ENCODE data around the gene IL11. TPM values are rescaled to one million over a fixed set of nuclear protein-coding genes. Genes with fewer than 3 reads are reported as not detected.

The IL11 gene
- 0.37 and 1.6 TPM in 2 replicates for total RNA-seq

GRCh38 chr19:55370305-55370988, at the start of gene IL11:
Gene IL11 (minus strand): TSS chr19:55370463. CDS start chr19:55370310, 153 bp downstream.

GRCh38 chr19:55407550-55407799, 37.2 kb upstream of the IL11 start, which contains the start of gene UBE2S:
Gene UBE2S (minus strand): TSS chr19:55407788. CDS start chr19:55407589, 199 bp downstream.

GRCh38 chr19:55385724-55386492, 15.6 kb upstream of the IL11 start, which contains the start of gene RPL28:
Gene RPL28 (plus strand): TSS chr19:55385932. CDS start chr19:55386358, 426 bp downstream.

GRCh38 chr19:55384131-55384919, 14.1 kb upstream of the IL11 start, which contains the start of gene TMEM238:
Gene TMEM238 (minus strand): TSS chr19:55384292. CDS start chr19:55384259, 33 bp downstream.

GRCh38 chr19:55376241-55376933, 6.1 kb upstream of the IL11 start, which contains the start of gene TMEM190:
Gene TMEM190 (plus strand): TSS chr19:55376826. CDS start chr19:55376854, 28 bp downstream.

GRCh38 chr19:55362990-55363716, 7.1 kb downstream of the IL11 start, which contains the start of gene GARIN5B:
Gene GARIN5B (minus strand): TSS chr19:55363260. CDS start chr19:55363066, 194 bp downstream.

GRCh38 chr19:55354698-55355212, 15.5 kb downstream of the IL11 start, which contains the start of gene COX6B2:
Gene COX6B2 (minus strand): TSS chr19:55354719. CDS start chr19:55354521, 198 bp downstream.

GRCh38 chr19:55339105-55339888, 31.0 kb downstream of the IL11 start, which contains the start of gene KMT5C:
Gene KMT5C (plus strand): TSS chr19:55339876. CDS start chr19:55341937, 2,061 bp downstream.

GRCh38 chr19:55325172-55325571, 45.1 kb downstream of the IL11 start, which contains the start of gene TMEM150B:
Gene TMEM150B (minus strand): TSS chr19:55325341. CDS start chr19:55321036, 4,305 bp downstream.

Other genes with a start within 250 kb of the IL11 start
- 0.73 and 2.9 TPM in 2 replicates for gene TNNT1, start 221.3 kb downstream of the IL11 start, total RNA-seq
- 0.37 TPM in 1 of 2 replicates, not detected in the other for gene TNNI3, start 212.7 kb downstream of the IL11 start, total RNA-seq
- gene DNAAF3, start 203.8 kb downstream of the IL11 start, total RNA-seq, result 0.59 and 1.5 TPM in 2 replicates
- 0.39 and 1.1 TPM in 2 replicates for gene SYT5, start 190.2 kb downstream of the IL11 start, total RNA-seq
- gene PTPRH, start 161.0 kb downstream of the IL11 start, total RNA-seq, result 5.3 and 11.4 TPM in 2 replicates
- gene TMEM86B, start 141.7 kb downstream of the IL11 start, total RNA-seq, result 0.73 and 2.3 TPM in 2 replicates
- gene PPP6R1, start 111.4 kb downstream of the IL11 start, total RNA-seq, result 32.3 and 44.8 TPM in 2 replicates
- gene HSPBP1, start 90.4 kb downstream of the IL11 start, total RNA-seq, result 36.6 and 38.9 TPM in 2 replicates
- 0.59 and 1.8 TPM in 2 replicates for gene BRSK1, start 86.5 kb downstream of the IL11 start, total RNA-seq
- not detected in 2 replicates for gene TMEM150B, start 45.1 kb downstream of the IL11 start, total RNA-seq
- 6.6 and 7.6 TPM in 2 replicates for gene KMT5C, start 30.6 kb downstream of the IL11 start, total RNA-seq
- gene COX6B2, start 15.7 kb downstream of the IL11 start, total RNA-seq, result not detected in 2 replicates
- not detected in 2 replicates for gene GARIN5B, start 7.2 kb downstream of the IL11 start, total RNA-seq
- not detected in 2 replicates for gene TMEM190, start 6.4 kb upstream of the IL11 start, total RNA-seq
- gene TMEM238, start 13.8 kb upstream of the IL11 start, total RNA-seq, result not detected in 2 replicates
- 171 and 427 TPM in 2 replicates for gene RPL28, start 15.5 kb upstream of the IL11 start, total RNA-seq
- gene UBE2S, start 37.3 kb upstream of the IL11 start, total RNA-seq, result 72.0 and 185 TPM in 2 replicates
- gene SHISA7, start 72.8 kb upstream of the IL11 start, total RNA-seq, result not detected in 2 replicates
- 83.0 and 83.9 TPM in 2 replicates for gene ISOC2, start 91.2 kb upstream of the IL11 start, total RNA-seq
- gene C19orf85, start 94.3 kb upstream of the IL11 start, total RNA-seq, result not detected in 2 replicates
- gene ZNF628, start 106.2 kb upstream of the IL11 start, total RNA-seq, result 2.6 and 2.7 TPM in 2 replicates
- gene NAT14, start 114.7 kb upstream of the IL11 start, total RNA-seq, result 9.9 and 10.0 TPM in 2 replicates
- gene SSC5D, start 118.0 kb upstream of the IL11 start, total RNA-seq, result 9.2 and 14.7 TPM in 2 replicates
- not detected in 2 replicates for gene SBK2, start 166.7 kb upstream of the IL11 start, total RNA-seq
- gene SBK3, start 175.1 kb upstream of the IL11 start, total RNA-seq, result 0.37 TPM in 1 of 2 replicates, not detected in the other
- gene ZNF579, start 210.4 kb upstream of the IL11 start, total RNA-seq, result 4.3 and 4.4 TPM in 2 replicates
- gene FIZ1, start 229.1 kb upstream of the IL11 start, total RNA-seq, result 4.0 and 4.3 TPM in 2 replicates
- 11.9 and 12.5 TPM in 2 replicates for gene ZNF524, start 229.8 kb upstream of the IL11 start, total RNA-seq
- gene ZNF865, start 235.2 kb upstream of the IL11 start, total RNA-seq, result 1.1 and 1.6 TPM in 2 replicates

Data from subcutaneous preadipocyte (primary cell).